ENCODE results near the gene ARMC7. TPM values are rescaled to one million over a fixed set of nuclear protein-coding genes. Genes with fewer than 3 reads are reported as not detected.

Gene ARMC7
- polyA plus RNA-seq, 1 donor from 2014 or later, result 3.7 TPM

DNA sequence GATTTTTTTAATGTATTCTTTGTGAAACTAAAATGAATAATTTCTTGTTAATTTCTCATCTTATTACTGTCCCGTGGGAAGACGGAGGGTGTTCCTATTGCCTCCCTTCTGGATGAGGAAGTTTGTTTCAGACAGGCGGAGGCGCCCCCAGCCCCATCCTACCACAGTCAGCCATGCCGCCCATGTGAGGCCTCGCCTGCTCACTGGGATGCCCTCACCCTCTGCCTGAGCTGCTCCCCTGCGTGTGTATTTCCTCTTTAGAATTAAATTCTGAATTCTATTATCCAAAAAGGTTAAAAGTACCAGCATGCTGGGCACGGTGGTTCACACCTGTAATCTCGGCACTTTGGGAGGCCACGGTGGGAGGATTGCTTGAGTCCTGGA lies 48.7 kb upstream of the ARMC7 start:
- Histone ChIP-seq H3K27ac (ENCODE audit: low read length) (no peak overlapping the region), H3K36me3 (ENCODE audit: insufficient read depth, low read length) (peaks cover 5% of the 10 kb centered on the region)
- no peak for TF ChIP-seq REST (IDR thresholded peaks at IDR 0.05; ENCODE audit: borderline replicate concordance)
- no peak for TF ChIP-seq RAD21 (conservative IDR thresholded peaks at IDR 0.05)
- TF ChIP-seq EP300 (conservative IDR thresholded peaks at IDR 0.05; ENCODE audit: poor library complexity, severe bottlenecking), result no peak
- TF ChIP-seq TAF1 (IDR thresholded peaks at IDR 0.05; ENCODE audit: low read depth), result no peak
- no peak for TF ChIP-seq MXI1 (conservative IDR thresholded peaks at IDR 0.05; ENCODE audit: poor library complexity, severe bottlenecking)
- TF ChIP-seq EZH2 (IDR thresholded peaks at IDR 0.05; ENCODE audit: borderline replicate concordance, insufficient read depth, low read length, poor library complexity, severe bottlenecking), result no peak
- TF ChIP-seq SMC3 (conservative IDR thresholded peaks at IDR 0.05; ENCODE audit: poor library complexity), result no peak
- no peak for TF ChIP-seq POLR2AphosphoS5 (IDR thresholded peaks at IDR 0.05)

GRCh38 chr17:75061618-75062017 lies 48.2 kb upstream of the ARMC7 start:
- Histone ChIP-seq H3K79me2 (replicated peaks; ENCODE audit: insufficient read depth, low read length) (no peaks in the 10 kb centered on the region), H3K9me2 (ENCODE audit: insufficient read depth, low read length) (no peaks in the 10 kb centered on the region), H3K4me2 (ENCODE audit: low read length) (no peak overlapping the region), H2AFZ (ENCODE audit: low read depth, low read length) (no peak overlapping the region), H3K27ac (ENCODE audit: low read length) (no peak overlapping the region), H3F3A (ENCODE audit: insufficient read depth, low read length, poor library complexity, severe bottlenecking) (no peaks in the 10 kb centered on the region), H3K4me3 (ENCODE audit: low read length) (no peak overlapping the region), H4K20me1 (ENCODE audit: insufficient read depth) (no peaks in the 10 kb centered on the region), H3K9me3 (ENCODE audit: low read length) (no peaks in the 10 kb centered on the region), H3K9ac (ENCODE audit: low read length) (no peak overlapping the region), H3K27me3 (ENCODE audit: insufficient read depth, low read depth, low read length) (no peaks in the 10 kb centered on the region), H3K36me3 (ENCODE audit: insufficient read depth, low read length) (peaks cover 5% of the 10 kb centered on the region)
- TF ChIP-seq POLR2AphosphoS5 (IDR thresholded peaks at IDR 0.05) (no peak), EZH2 (IDR thresholded peaks at IDR 0.05; ENCODE audit: borderline replicate concordance, insufficient read depth, low read length, poor library complexity, severe bottlenecking) (no peak), REST (IDR thresholded peaks at IDR 0.05; ENCODE audit: borderline replicate concordance) (no peak), RAD21 (conservative IDR thresholded peaks at IDR 0.05) (no peak), EP300 (conservative IDR thresholded peaks at IDR 0.05; ENCODE audit: poor library complexity, severe bottlenecking) (no peak), SMC3 (conservative IDR thresholded peaks at IDR 0.05; ENCODE audit: poor library complexity) (no peak), TAF1 (IDR thresholded peaks at IDR 0.05; ENCODE audit: low read depth) (no peak), MXI1 (conservative IDR thresholded peaks at IDR 0.05; ENCODE audit: poor library complexity, severe bottlenecking) (no peak)
- TF ChIP-seq, protein P1, sequence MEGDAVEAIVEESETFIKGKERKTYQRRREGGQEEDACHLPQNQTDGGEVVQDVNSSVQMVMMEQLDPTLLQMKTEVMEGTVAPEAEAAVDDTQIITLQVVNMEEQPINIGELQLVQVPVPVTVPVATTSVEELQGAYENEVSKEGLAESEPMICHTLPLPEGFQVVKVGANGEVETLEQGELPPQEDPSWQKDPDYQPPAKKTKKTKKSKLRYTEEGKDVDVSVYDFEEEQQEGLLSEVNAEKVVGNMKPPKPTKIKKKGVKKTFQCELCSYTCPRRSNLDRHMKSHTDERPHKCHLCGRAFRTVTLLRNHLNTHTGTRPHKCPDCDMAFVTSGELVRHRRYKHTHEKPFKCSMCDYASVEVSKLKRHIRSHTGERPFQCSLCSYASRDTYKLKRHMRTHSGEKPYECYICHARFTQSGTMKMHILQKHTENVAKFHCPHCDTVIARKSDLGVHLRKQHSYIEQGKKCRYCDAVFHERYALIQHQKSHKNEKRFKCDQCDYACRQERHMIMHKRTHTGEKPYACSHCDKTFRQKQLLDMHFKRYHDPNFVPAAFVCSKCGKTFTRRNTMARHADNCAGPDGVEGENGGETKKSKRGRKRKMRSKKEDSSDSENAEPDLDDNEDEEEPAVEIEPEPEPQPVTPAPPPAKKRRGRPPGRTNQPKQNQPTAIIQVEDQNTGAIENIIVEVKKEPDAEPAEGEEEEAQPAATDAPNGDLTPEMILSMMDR (IDR thresholded peaks at IDR 0.05; ENCODE audit: poor library complexity, severe bottlenecking), result no peak

More for the DNA sequence above, 48.7 kb upstream of the ARMC7 start:
- no peaks in the 10 kb centered on the region for H3F3A ChIP-seq (ENCODE audit: insufficient read depth, low read length, poor library complexity, severe bottlenecking)
- H3K79me2 ChIP-seq (replicated peaks; ENCODE audit: insufficient read depth, low read length), result no peaks in the 10 kb centered on the region
- no peak overlapping the region for H2AFZ ChIP-seq (ENCODE audit: low read depth, low read length)
- H3K4me3 ChIP-seq (ENCODE audit: low read length), result no peak overlapping the region
- no peak overlapping the region for H3K4me2 ChIP-seq (ENCODE audit: low read length)
- no peaks in the 10 kb centered on the region for H3K27me3 ChIP-seq (ENCODE audit: insufficient read depth, low read depth, low read length)
- no peaks in the 10 kb centered on the region for H4K20me1 ChIP-seq (ENCODE audit: insufficient read depth)
- H3K9ac ChIP-seq (ENCODE audit: low read length), result no peak overlapping the region
- no peaks in the 10 kb centered on the region for H3K9me2 ChIP-seq (ENCODE audit: insufficient read depth, low read length)
- H3K9me3 ChIP-seq (ENCODE audit: low read length), result no peaks in the 10 kb centered on the region

All from neural cell (in vitro differentiated cells).